Heart left ventricle (tissue), 16 donors: ENCODE results near the gene EIF3C. TPM values are rescaled to one million over a fixed set of nuclear protein-coding genes. Genes with fewer than 3 reads are reported as not detected.
"Not testable (repeated sequence)": the region's sequence is repeated elsewhere in the genome, so short reads cannot be mapped to it uniquely, and the experiment has no call there.

Experiments
- ATAC-seq, 4 donors: fragments of 200-7000 bp; cut with Tn5 transposase; one replicate each; pipeline ENCODE4 v1.9.1; 2020 to 2022; ENCODE audit warnings: moderate library complexity in 4 of 4, mild to moderate bottlenecking in 3 of 4, moderate number of reproducible peaks in 1 of 4
- DNase-seq, 5 donors: peaks; one replicate each; pipeline ENCODE4 v3.0.0-alpha.2; 2020
- H3K27ac ChIP-seq, 12 donors: fragments of 200-600 bp; sonication (generic) in 4 of 12; one replicate each; pipeline versions ENCODE4 v1.5.0 to v1.8.0; 2016 to 2022; ENCODE audit warnings: mild to moderate bottlenecking in 2 of 12
- H3K27me3 ChIP-seq, 9 donors: fragments of 200-600 bp; sonication (generic) in 2 of 9; one replicate each; pipeline versions ENCODE4 v1.5.1 to v1.8.0; 2016 to 2022; ENCODE audit warnings: mild to moderate bottlenecking in 3 of 9
- H3K36me3 ChIP-seq, 9 donors: fragments of 200-600 bp; sonication (generic) in 2 of 9; one replicate each; pipeline versions ENCODE4 v1.5.0 to v1.8.0; 2018 to 2022; ENCODE audit warnings: mild to moderate bottlenecking in 2 of 9
- H3K4me1 ChIP-seq, 12 donors: fragments of 200-600 bp; sonication (generic) in 4 of 12; one replicate each; pipeline versions ENCODE4 v1.5.0 to v1.8.0; 2016 to 2022; ENCODE audit warnings: mild to moderate bottlenecking in 3 of 12
- H3K4me3 ChIP-seq, 12 donors: fragments of 200-600 bp; sonication (generic) in 4 of 12; one replicate each; pipeline versions ENCODE4 v1.5.0 to v1.8.0; 2017 to 2022; ENCODE audit warnings: mild to moderate bottlenecking in 9 of 12, moderate library complexity in 4 of 12
- H3K9me3 ChIP-seq, 12 donors: fragments of 200-600 bp; sonication (generic) in 4 of 12; one replicate each; pipeline versions ENCODE4 v1.5.0 to v1.8.0; 2016 to 2022; ENCODE audit warnings: mild to moderate bottlenecking in 1 of 12
- CTCF ChIP-seq, 12 donors: fragments of 200-600 bp; sonication (generic) in 4 of 12; IDR thresholded peaks; one replicate each; pipeline versions ENCODE4 v1.5.0 to v1.8.0; 2018 to 2022; ENCODE audit warnings: antibody characterized with exemption in 12 of 12, mild to moderate bottlenecking in 5 of 12
- WGBS, 4 donors: extraction: QIAGEN DNeasy Blood & Tissue Kit in 2 of 4; methylation state at CpG; one replicate each; pipeline versions ENCODE4 v1.1.5 to v1.1.7; 2013 to 2018; 5-methylcytosine and 5-hydroxymethylcytosine counted together
- intact Hi-C, 10 donors: fragments of 100-400 bp; cut with DNase I; formaldehyde crosslinking; loops; one replicate each; pipeline versions ENCODE4 v1.11.1 to v1.14.2; 2022
- microRNA-seq, 4 donors: library from miRNA; unstranded; fragments of <30 nt; microRNA quantifications; one replicate each; pipeline versions ENCODE4 to v1.2.0, GENCODE V29; 2017 to 2020
- polyA plus RNA-seq, 2 donors: library from polyadenylated mRNA; stranded (reverse); fragments of 200-250 nt; gene quantifications; one replicate each; pipeline ENCODE4 v1.2.3, GENCODE V29; 2013
- total RNA-seq, 9 donors: library from RNA; depleted of rRNA in 2 of 9; stranded (reverse); fragments of >200 nt in 2 of 9; fragmentation: NEBNext Ultra II Directional in 3 of 9; extraction: Animal tissue kit (Norgen Biotek cat#: 25700) in 3 of 9; gene quantifications; one replicate each; pipeline versions ENCODE4 v1.1.0 to v1.2.4, GENCODE V29; 2016 to 2023
- donor health status: ischemic (EF 13 %, LVEDD 7.1; RV severe dilation, severe dysfunction).
- donor health status: healthy with polysubstance abuse.
- donor health status: DM: no; HTN: yes; CAD: no.
- donor health status: DM: no; HTN: no; CAD: no.
- donor health status: ischemic (EF 25% LVEDD 6.9; RV normal size, moderate dysfunction).
- donor health status: ischemic (EF 25% LVEDD 5.7; RV mildly dilated, moderate dysfunction).
- donor health status: healthy.
- donor health status: DM: yes; HTN: yes; CAD: no.
- donor health status: ischemic (EF 35%, LVEDD 5.7; RV mildly dilated, moderate dysfunction).
- donor health status: nonischemic (EF 11% LVEDD 7.7; RV severe dilation, severe dysfunction).
- donor health status: DM: yes; HTN: yes; CAD: no.
- donor health status: PGD.
- donor health status: ischemic (EF 29% LVEDD 5.4; RV normal size, mild dysfunction).
- donor health status: nonischemic (EF 23%, LVEDD 6.1; RV moderate dilation, normal function).

Gene EIF3C
- total and polyA plus RNA-seq, 11 donors: 168 to 667 (median 436) TPM

- peak in 1 of 5 donors; percentile 17 for DNase-seq
- H3K36me3 ChIP-seq, H3K4me3 ChIP-seq, intact Hi-C loops, H3K27ac ChIP-seq, H3K27me3 ChIP-seq, H3K4me1 ChIP-seq, H3K9me3 ChIP-seq, ATAC-seq: not testable (repeated sequence)
- 21 to 38% (median 29%) methylated on average over 8 to 23 of the region's 62 CpGs for WGBS, 4 donors
Observed at GRCh38 chr16:28746618-28747350, 35.5 kb downstream of the EIF3C start.

- H3K27me3 ChIP-seq, H3K27ac ChIP-seq, intact Hi-C loops, H3K4me1 ChIP-seq, H3K36me3 ChIP-seq, H3K9me3 ChIP-seq: not testable (repeated sequence)
- peak overlapping the region in 7 of 12 donors; percentile 20 to 42 (median 29) for H3K4me3 ChIP-seq
- DNase-seq: peak; percentile 18 to 46 (median 31)
- WGBS, 4 donors: 11 to 20% (median 14%) methylated on average over 17 to 25 of the region's 33 CpGs
- TF ChIP-seq CTCF (IDR thresholded peaks at IDR 0.05): peak in 6 of 12 donors; percentile 18 to 36 (median 30)
- ATAC-seq: peak; percentile 96 to 99 (median 98)
Observed at GRCh38 chr16:28749997-28750465, 38.8 kb downstream of the EIF3C start.

GRCh38 chr16:28750469-28751067, 39.3 kb downstream of the EIF3C start:
- H3K36me3 ChIP-seq, DNase-seq, intact Hi-C loops, H3K9me3 ChIP-seq, H3K27ac ChIP-seq, H3K27me3 ChIP-seq, H3K4me1 ChIP-seq: not testable (repeated sequence)
- WGBS, 4 donors: no CpG with 5 or more reads among the region's 48 CpGs
- ATAC-seq: peak in 3 of 4 donors; percentile 20 to 84 (median 80)
- H3K4me3 ChIP-seq: peak overlapping the region in 2 of 12 donors; percentile 29 to 42

GRCh38 chr16:28751487-28751886, 40.2 kb downstream of the EIF3C start, which contains the start of gene NPIPB9:
NPIPB9 (plus strand) TSS chr16:28751787.
- intact Hi-C loops, DNase-seq, H3K36me3 ChIP-seq, H3K9me3 ChIP-seq, H3K4me3 ChIP-seq, H3K27me3 ChIP-seq, H3K27ac ChIP-seq, ATAC-seq, H3K4me1 ChIP-seq: not testable (repeated sequence)
- WGBS, 4 donors: no CpG with 5 or more reads among the region's 5 CpGs

- H3K4me3 ChIP-seq, DNase-seq, intact Hi-C loops, H3K9me3 ChIP-seq, H3K36me3 ChIP-seq, H3K4me1 ChIP-seq, H3K27ac ChIP-seq, ATAC-seq, H3K27me3 ChIP-seq: not testable (repeated sequence)
- no CpG with 5 or more reads among the region's 6 CpGs for WGBS, 4 donors
Observed at GRCh38 chr16:28781697-28782096, 70.4 kb downstream of the EIF3C start.

GRCh38 chr16:28782357-28782756, 71.1 kb downstream of the EIF3C start:
- intact Hi-C loops, H3K36me3 ChIP-seq, H3K4me1 ChIP-seq, H3K4me3 ChIP-seq, DNase-seq, ATAC-seq, H3K27me3 ChIP-seq, H3K9me3 ChIP-seq, H3K27ac ChIP-seq: not testable (repeated sequence)
- WGBS, 4 donors: no CpG with 5 or more reads among the region's 4 CpGs

Small RNA genes lying within 50 kb of the gene (microRNA-seq; reads per million reads assigned to microRNA genes)
- 0 reads per million in 4 donors for gene MIR6862-2

Other genes starting within 250 kb of the EIF3C start
- not detected for gene NPIPB7, start 239.1 kb upstream of the EIF3C start, total RNA-seq
- gene NPIPB7, start 239.1 kb upstream of the EIF3C start, polyA plus RNA-seq: under 1 TPM in 1 of 2 donors, not detected in 1; 0.07 TPM
- gene CLN3, start 219.4 kb upstream of the EIF3C start, total RNA-seq: 10 to 100 TPM in 8 of 9 donors, 1 to 10 TPM in 1; 9.6 to 23.9 (median 14.2) TPM
- 10 to 100 TPM in 1 of 2 donors, 1 to 10 TPM in 1; 8.8 to 23.4 TPM for gene CLN3, start 219.4 kb upstream of the EIF3C start, polyA plus RNA-seq
- gene APOBR, start 216.8 kb upstream of the EIF3C start, total RNA-seq: 1 to 10 TPM in 3 of 9 donors, under 1 TPM in 6; 0.15 to 4.7 (median 0.79) TPM
- gene APOBR, start 216.8 kb upstream of the EIF3C start, polyA plus RNA-seq: 1 to 10 TPM in 1 of 2 donors, under 1 TPM in 1; 0.50 to 1.4 TPM
- 1 to 10 TPM in 1 of 9 donors, not detected in 8; 1.4 TPM for gene IL27, start 204.6 kb upstream of the EIF3C start, total RNA-seq
- under 1 TPM; 0.07 to 0.34 TPM for gene IL27, start 204.6 kb upstream of the EIF3C start, polyA plus RNA-seq
- gene NUPR1, start 172.5 kb upstream of the EIF3C start, total RNA-seq: 10 to 100 TPM in 8 of 9 donors, 1 to 10 TPM in 1; 5.7 to 43.8 (median 26.2) TPM
- 100 to 1,000 TPM in 1 of 2 donors, 10 to 100 TPM in 1; 64.9 to 103 TPM for gene NUPR1, start 172.5 kb upstream of the EIF3C start, polyA plus RNA-seq
- 10 to 100 TPM; 11.1 to 27.9 (median 15.6) TPM for gene SGF29, start 157.5 kb upstream of the EIF3C start, total RNA-seq
- 10 to 100 TPM; 14.4 to 20.9 TPM for gene SGF29, start 157.5 kb upstream of the EIF3C start, polyA plus RNA-seq
- gene SULT1A2, start 114.4 kb upstream of the EIF3C start, total RNA-seq: 1 to 10 TPM in 3 of 9 donors, under 1 TPM in 6; 0.39 to 2.4 (median 0.70) TPM
- under 1 TPM; 0.37 to 0.80 TPM for gene SULT1A2, start 114.4 kb upstream of the EIF3C start, polyA plus RNA-seq
- 10 to 100 TPM in 8 of 9 donors, 1 to 10 TPM in 1; 8.7 to 35.9 (median 20.6) TPM for gene SULT1A1, start 101.4 kb upstream of the EIF3C start, total RNA-seq
- gene SULT1A1, start 101.4 kb upstream of the EIF3C start, polyA plus RNA-seq: 10 to 100 TPM in 1 of 2 donors, 1 to 10 TPM in 1; 6.9 to 12.3 TPM
- 1 to 10 TPM in 1 of 9 donors, not detected in 8; 1.0 TPM for gene NPIPB8, start 73.4 kb upstream of the EIF3C start, total RNA-seq
- gene NPIPB8, start 73.4 kb upstream of the EIF3C start, polyA plus RNA-seq: under 1 TPM in 1 of 2 donors, not detected in 1; 0.10 TPM
- gene NPIPB9, start 40.3 kb downstream of the EIF3C start, total RNA-seq: 1 to 10 TPM in 3 of 9 donors, under 1 TPM in 3, not detected in 3; 0.24 to 1.6 (median 0.89) TPM
- 1 to 10 TPM in 1 of 2 donors, under 1 TPM in 1; 0.18 to 1.2 TPM for gene NPIPB9, start 40.3 kb downstream of the EIF3C start, polyA plus RNA-seq
- 10 to 100 TPM; 33.7 to 73.9 (median 44.8) TPM for gene ATXN2L, start 111.5 kb downstream of the EIF3C start, total RNA-seq
- 10 to 100 TPM; 43.5 to 48.9 TPM for gene ATXN2L, start 111.5 kb downstream of the EIF3C start, polyA plus RNA-seq
- gene TUFM, start 134.9 kb downstream of the EIF3C start, total RNA-seq: 100 to 1,000 TPM; 179 to 250 (median 225) TPM
- gene TUFM, start 134.9 kb downstream of the EIF3C start, polyA plus RNA-seq: 100 to 1,000 TPM; 281 to 384 TPM
- 10 to 100 TPM; 27.5 to 47.1 (median 34.7) TPM for gene SH2B1, start 152.4 kb downstream of the EIF3C start, total RNA-seq
- 10 to 100 TPM; 34.6 to 43.0 TPM for gene SH2B1, start 152.4 kb downstream of the EIF3C start, polyA plus RNA-seq
- gene ATP2A1, start 167.0 kb downstream of the EIF3C start, total RNA-seq: under 1 TPM in 5 of 9 donors, not detected in 4; 0.15 to 0.63 (median 0.52) TPM
- under 1 TPM; 0.06 to 0.19 TPM for gene ATP2A1, start 167.0 kb downstream of the EIF3C start, polyA plus RNA-seq
- 10 to 100 TPM; 10.2 to 22.3 (median 14.7) TPM for gene RABEP2, start 213.8 kb downstream of the EIF3C start, total RNA-seq
- 10 to 100 TPM; 22.3 to 31.1 TPM for gene RABEP2, start 213.8 kb downstream of the EIF3C start, polyA plus RNA-seq
- gene CD19, start 220.5 kb downstream of the EIF3C start, total RNA-seq: under 1 TPM in 2 of 9 donors, not detected in 7; 0.21 to 0.44 TPM
- under 1 TPM; 0.10 to 0.23 TPM for gene CD19, start 220.5 kb downstream of the EIF3C start, polyA plus RNA-seq
- gene NFATC2IP, start 239.5 kb downstream of the EIF3C start, total RNA-seq: 10 to 100 TPM; 11.1 to 25.3 (median 19.5) TPM
- 10 to 100 TPM; 12.7 to 23.4 TPM for gene NFATC2IP, start 239.5 kb downstream of the EIF3C start, polyA plus RNA-seq